GM12892 (cell line): ENCODE data around the gene CRHBP. TPM values are rescaled to one million over a fixed set of nuclear protein-coding genes. Genes with fewer than 3 reads are reported as not detected.
"Not testable (repeated sequence)": the region's sequence is repeated elsewhere in the genome, so short reads cannot be mapped to it uniquely, and the experiment has no call there.

Experiments
- DNase-seq: peaks from one replicate; pipeline ENCODE4 v3.0.0; 2011; ENCODE audit not compliant: insufficient read length
- FAIRE-seq: peaks from 2 replicates; lab custom pipeline; 2011; peaks lifted over from hg19 to GRCh38; lab: Jason Lieb, UNC
- POLR2A ChIP-seq: IDR thresholded peaks from 2 replicates; pipeline ENCODE4 v1.6.1; 2011; ENCODE audit warnings: low read depth, low read length, control low read depth
- POLR2AphosphoS5 ChIP-seq: IDR thresholded peaks from 2 replicates; pipeline ENCODE4 v1.6.1; 2011; ENCODE audit warnings: low read depth, low read length, control low read depth
- TAF1 ChIP-seq: IDR thresholded peaks from 2 replicates; pipeline ENCODE4 v1.6.1; 2011; ENCODE audit warnings: low read depth, mild to moderate bottlenecking, control low read depth, low read length, borderline replicate concordance
- polyA plus RNA-seq: library from polyadenylated mRNA; unstranded; fragments of >200 nt; gene quantifications from one replicate; pipeline ENCODE4 v1.2.1, GENCODE V29; 2012; ENCODE audit warnings: missing spikeins, inconsistent platforms; ENCODE audit not compliant: missing spikeins

CRHBP gene, protein sequence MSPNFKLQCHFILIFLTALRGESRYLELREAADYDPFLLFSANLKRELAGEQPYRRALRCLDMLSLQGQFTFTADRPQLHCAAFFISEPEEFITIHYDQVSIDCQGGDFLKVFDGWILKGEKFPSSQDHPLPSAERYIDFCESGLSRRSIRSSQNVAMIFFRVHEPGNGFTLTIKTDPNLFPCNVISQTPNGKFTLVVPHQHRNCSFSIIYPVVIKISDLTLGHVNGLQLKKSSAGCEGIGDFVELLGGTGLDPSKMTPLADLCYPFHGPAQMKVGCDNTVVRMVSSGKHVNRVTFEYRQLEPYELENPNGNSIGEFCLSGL
- 0.21 TPM for polyA plus RNA-seq

DNA sequence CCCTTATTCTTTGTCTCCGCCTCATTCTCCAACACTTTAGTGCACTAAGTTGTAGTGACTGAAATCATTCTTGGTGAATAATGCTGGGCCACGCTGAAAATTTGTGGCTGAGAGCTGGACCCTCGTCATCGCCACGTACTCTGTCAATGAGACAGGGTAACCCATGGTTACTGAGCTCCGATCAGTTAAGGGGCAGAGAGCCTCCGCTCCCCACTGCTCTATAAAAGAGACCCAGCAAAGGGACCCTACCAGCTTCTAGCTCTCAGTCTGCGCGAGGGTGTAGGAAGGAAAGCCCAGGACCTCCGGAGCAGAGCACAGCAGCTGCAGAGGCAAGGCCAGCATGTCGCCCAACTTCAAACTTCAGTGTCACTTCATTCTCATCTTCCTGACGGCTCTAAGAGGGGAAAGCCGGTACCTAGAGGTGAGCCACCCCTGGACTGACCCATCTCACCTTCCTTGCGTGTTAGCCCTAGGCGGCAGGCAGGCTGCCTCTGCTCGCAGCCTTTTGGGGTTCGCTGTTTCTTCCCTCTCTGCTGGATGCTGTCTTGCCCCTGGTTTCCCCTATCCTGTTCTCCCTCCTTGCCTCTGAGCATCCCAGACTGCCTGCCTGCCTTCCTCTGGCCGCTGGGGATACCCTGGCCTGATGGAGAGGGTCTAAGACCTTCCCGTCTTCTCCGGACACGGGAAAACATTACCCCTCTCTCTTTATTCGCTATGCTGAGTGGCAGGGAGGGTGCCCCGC, at the start of gene CRHBP:
Gene CRHBP, plus strand, starts transcription at position 251 of the 742 bp plus-strand sequence. Its CDS starts 90 bp downstream, at position 341.
- no peak for FAIRE-seq
- TF ChIP-seq POLR2AphosphoS5 (no peak), POLR2A (no peak), TAF1 (no peak)
- no peak for DNase-seq

- FAIRE-seq (no peak), DNase-seq (no peak)
- TF ChIP-seq POLR2AphosphoS5 (no peak), TAF1 (no peak), POLR2A (no peak)
Observed at GRCh38 chr5:76908166-76908565, 44.7 kb upstream of the CRHBP start.

- not testable (repeated sequence) for FAIRE-seq, DNase-seq
Observed at GRCh38 chr5:76910344-76910933, 42.4 kb upstream of the CRHBP start.

DNA sequence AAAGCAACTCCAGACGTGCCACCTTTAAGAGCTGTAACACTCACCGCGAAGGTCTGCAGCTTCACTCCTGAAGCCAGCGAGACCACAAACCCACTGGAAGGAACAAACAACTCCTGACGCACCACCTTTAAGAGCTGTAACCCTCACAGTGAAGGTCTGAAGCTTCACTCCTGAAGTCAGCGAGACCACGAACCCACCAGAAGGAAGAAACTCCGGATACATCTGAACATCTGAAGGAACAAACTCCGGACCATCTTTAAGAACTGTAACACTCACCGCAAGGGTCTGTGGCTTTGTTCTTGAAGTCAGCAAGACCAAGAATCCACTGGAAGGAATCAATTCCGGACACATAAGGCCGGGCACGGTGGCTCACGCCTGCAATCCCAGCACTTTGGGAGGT, 38.2 kb upstream of the CRHBP start:
- FAIRE-seq, DNase-seq: not testable (repeated sequence)

DNA sequence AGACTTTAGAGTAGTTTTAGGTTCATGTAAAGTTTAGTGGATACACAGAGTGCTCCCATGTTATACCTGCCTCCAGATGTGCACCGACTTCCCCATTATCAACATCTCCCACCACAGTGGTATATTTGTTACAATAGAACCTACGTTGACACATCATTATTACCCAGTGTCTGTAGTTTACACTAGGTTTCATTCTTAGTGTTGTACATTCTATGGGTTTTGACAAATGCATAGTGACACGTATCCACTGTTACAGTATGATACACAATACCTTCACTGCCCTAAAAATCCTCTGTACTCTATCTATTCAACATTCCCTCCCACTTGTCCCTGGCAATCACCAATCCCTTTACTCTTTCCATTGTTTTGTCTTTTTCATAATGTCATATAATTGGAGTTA, 34.3 kb upstream of the CRHBP start:
- DNase-seq, result no peak
- TF ChIP-seq TAF1, result no peak
- no peak for TF ChIP-seq POLR2A
- TF ChIP-seq POLR2AphosphoS5, result no peak
- no peak for FAIRE-seq

DNA sequence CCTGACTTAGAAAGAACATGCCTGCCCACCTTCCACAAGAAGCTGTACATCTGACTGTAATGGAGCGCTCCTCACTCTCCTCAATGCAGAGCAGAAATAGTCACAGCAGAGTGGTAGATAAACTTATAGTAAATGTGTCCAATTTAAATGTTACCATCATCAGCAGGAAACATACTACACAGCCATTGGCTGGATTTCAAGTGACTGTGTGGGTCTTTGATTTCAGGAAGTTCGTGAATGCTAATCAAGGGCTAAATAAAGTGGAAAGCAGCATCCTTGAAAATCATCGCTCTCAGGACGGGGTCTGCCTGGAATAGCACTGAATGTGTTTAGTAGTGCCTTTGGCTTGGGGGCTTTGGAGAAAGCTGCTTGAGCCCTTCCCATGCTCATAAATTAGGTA, 32.4 kb upstream of the CRHBP start:
- DNase-seq (no peak), FAIRE-seq (no peak)
- TF ChIP-seq TAF1, result no peak
- no peak for TF ChIP-seq POLR2A
- TF ChIP-seq POLR2AphosphoS5, result no peak

- TF ChIP-seq POLR2A (no peak), TAF1 (no peak)
- no peak for FAIRE-seq
- no peak for DNase-seq
Observed at GRCh38 chr5:76926329-76927105, 26.3 kb upstream of the CRHBP start.

DNA sequence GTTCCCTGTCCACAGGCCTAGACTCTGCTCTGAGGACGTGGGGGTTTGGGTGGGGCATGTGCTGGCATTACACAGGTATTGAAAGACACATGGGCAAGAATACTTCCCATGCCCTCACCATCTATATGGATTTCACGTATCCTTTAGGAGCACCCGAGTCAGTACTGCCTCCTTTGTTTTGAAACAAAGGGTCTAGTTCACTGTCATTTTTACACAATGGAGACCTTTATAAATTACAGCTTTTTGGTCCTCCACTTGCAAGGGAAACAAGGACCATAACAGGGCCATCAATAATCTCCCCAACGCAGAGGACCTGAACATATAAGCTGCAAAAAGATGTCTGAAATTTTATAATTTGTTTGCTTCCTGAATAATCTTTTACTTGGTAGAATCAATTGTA, 24.9 kb upstream of the CRHBP start:
- DNase-seq, result no peak
- no peak for FAIRE-seq
- TF ChIP-seq POLR2A (no peak), TAF1 (no peak), POLR2AphosphoS5 (no peak)

DNA sequence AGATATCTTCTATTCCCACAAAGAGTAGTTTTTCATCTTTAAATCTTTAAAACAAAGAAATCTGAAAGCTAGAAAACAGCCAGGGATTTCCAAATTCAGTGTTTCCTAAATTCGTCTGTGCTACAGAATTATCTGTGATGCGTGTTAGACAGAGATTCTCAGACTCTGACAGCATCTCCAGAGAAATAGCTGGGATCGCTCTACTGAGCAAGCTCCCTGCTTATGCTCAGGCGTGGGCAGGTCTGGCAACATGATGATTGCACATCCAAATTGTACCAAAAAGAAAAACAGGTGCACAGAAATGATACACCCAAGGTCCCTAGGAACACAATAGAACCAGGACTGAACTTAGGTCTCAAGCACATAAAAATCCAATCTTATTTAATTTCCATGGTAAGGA, 22.8 kb upstream of the CRHBP start:
- no peak for FAIRE-seq
- TF ChIP-seq POLR2AphosphoS5, result no peak
- no peak for TF ChIP-seq POLR2A
- TF ChIP-seq TAF1, result no peak
- DNase-seq, result no peak

GRCh38 chr5:76938177-76938576, 14.7 kb upstream of the CRHBP start:
- peak; percentile 69 for FAIRE-seq
- DNase-seq, result no peak
- TF ChIP-seq POLR2AphosphoS5 (no peak), POLR2A (no peak), TAF1 (no peak)

- FAIRE-seq, result no peak
- DNase-seq, result no peak
- TF ChIP-seq TAF1, result no peak
- TF ChIP-seq POLR2AphosphoS5, result no peak
- TF ChIP-seq POLR2A, result no peak
Observed at GRCh38 chr5:76941000-76941399, 11.8 kb upstream of the CRHBP start.

DNA sequence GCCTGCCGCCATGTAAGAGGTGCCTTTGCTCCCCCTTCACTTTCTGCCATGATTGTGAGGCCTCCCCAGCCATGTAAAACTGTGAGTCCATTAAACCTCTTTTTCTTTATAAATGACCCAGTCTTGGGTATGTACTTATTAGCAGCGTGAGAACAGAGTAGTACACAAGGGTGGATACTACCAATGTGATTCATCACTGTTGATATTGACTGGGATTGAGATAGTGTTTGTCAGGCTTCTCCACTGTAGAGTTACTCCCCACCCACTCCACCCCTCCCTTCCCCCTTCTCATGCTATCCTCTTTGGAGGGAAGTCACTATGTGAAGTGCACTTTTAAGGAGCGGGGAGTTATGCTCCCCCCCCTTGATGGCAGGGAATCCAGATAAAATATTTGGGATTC, 11.4 kb upstream of the CRHBP start:
- DNase-seq, result no peak
- TF ChIP-seq TAF1, result no peak
- TF ChIP-seq POLR2AphosphoS5, result no peak
- no peak for TF ChIP-seq POLR2A
- no peak for FAIRE-seq

DNA sequence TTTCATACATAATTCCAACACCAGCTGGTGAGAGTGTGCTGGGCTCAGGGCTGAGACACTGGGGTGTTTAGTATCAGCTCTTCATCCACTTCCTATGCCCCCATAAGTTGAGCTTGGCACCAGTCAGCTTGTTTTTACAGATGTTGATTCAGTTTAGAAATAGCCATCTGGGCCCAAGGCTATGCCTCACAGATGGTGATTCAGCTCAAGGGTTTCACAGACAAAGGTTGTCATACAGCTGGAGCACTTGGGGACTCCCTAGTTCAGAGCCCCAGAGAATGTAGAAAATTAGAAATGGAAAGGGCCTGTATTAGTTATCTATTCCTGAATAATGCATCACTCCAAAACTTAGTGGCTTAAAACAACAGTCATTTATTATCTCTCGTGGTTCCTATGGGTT, 10.3 kb upstream of the CRHBP start:
- TF ChIP-seq POLR2A, result no peak
- no peak for DNase-seq
- FAIRE-seq, result no peak
